ENCODE measurements around the gene CADPS2.

Gene CADPS2

DNA sequence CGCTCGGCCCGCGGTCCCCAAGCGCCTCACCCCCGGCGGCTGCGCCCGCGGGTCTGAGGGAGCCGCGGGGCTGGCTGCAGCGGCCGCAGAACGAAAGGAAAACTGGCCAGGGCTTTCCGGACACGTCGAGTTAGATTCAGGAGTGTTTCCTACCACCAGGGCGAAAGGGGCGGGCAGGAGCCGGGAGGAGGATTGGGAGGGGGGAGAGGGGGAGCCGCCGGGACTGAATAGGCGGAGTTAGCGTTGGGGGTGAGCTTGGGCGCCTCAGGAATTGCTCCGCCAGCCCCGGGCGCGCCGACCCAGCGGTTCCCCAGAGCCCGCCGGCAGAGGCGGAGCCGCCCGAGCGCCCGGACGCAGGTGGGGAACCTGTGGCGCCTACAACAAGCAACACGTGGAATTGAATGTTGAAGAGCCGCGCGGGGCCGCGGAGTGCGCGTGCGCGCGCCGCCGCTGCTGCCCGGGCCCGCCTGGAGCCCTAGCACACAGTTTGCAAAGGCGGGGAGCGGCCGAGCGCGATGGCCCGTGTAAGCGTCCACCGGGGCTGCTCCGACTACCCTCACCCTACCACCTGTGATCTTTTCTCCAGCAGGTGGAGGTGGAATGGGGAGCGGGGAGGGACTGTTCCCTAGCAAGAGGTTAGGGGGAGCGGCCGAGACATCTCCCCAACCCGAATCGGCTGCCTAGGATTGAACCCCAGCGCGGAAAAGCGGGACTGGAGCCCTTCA lies at the start of gene CADPS2:
TSS of gene CADPS2 (minus strand) at position 104 of the 725 bp plus-strand sequence. CDS start 123 bp downstream, outside the sequence.
- Histone ChIP-seq H3K9me3 (ENCODE audit: insufficient read depth, low read length) (no peaks in the 10 kb centered on the region), H3K79me2 (ENCODE audit: insufficient read depth, low read length) (no peaks in the 10 kb centered on the region), H3K4me2 (ENCODE audit: low read depth, low read length, poor library complexity, severe bottlenecking) (no peak within 1 kb of the TSS), H3K27ac (ENCODE audit: low read depth, low read length) (no peak within 1 kb of the TSS), H3K4me3 (ENCODE audit: insufficient read depth, low read length, poor library complexity, severe bottlenecking) (no peak within 1 kb of the TSS), H3K27me3 (ENCODE audit: low read length) (no peaks in the 10 kb centered on the region), H3K9ac (ENCODE audit: low read length) (no peak within 1 kb of the TSS), H4K20me1 (ENCODE audit: low read depth, low read length) (no peaks in the 10 kb centered on the region), H3K9me2 (replicated peaks; ENCODE audit: insufficient read depth, low read length) (no peaks in the 10 kb centered on the region), H3K36me3 (ENCODE audit: low read length) (no peaks in the 10 kb centered on the region), H3F3A (ENCODE audit: insufficient read depth) (no peaks in the 10 kb centered on the region), H2AFZ (ENCODE audit: low read depth, low read length, severe bottlenecking) (no peak within 1 kb of the TSS)
- no peak for TF ChIP-seq EZH2phosphoT487 (conservative IDR thresholded peaks at IDR 0.05; ENCODE audit: low read length)
- no peak for TF ChIP-seq CTCF (IDR thresholded peaks at IDR 0.05; ENCODE audit: insufficient read depth, low read length, poor library complexity, severe bottlenecking)

GRCh38 chr7:122935620-122936019 lies 49.4 kb upstream of the CADPS2 start:
- Histone ChIP-seq H3K9ac (ENCODE audit: low read length) (no peak overlapping the region), H3K4me2 (ENCODE audit: low read depth, low read length, poor library complexity, severe bottlenecking) (no peak overlapping the region), H2AFZ (ENCODE audit: low read depth, low read length, severe bottlenecking) (no peak overlapping the region), H3K9me2 (replicated peaks; ENCODE audit: insufficient read depth, low read length) (no peaks in the 10 kb centered on the region), H3K9me3 (ENCODE audit: insufficient read depth, low read length) (no peaks in the 10 kb centered on the region), H3K79me2 (ENCODE audit: insufficient read depth, low read length) (no peaks in the 10 kb centered on the region), H3K4me3 (ENCODE audit: insufficient read depth, low read length, poor library complexity, severe bottlenecking) (no peak overlapping the region), H3F3A (ENCODE audit: insufficient read depth) (no peaks in the 10 kb centered on the region), H3K36me3 (ENCODE audit: low read length) (no peaks in the 10 kb centered on the region), H4K20me1 (ENCODE audit: low read depth, low read length) (no peaks in the 10 kb centered on the region), H3K27me3 (ENCODE audit: low read length) (no peaks in the 10 kb centered on the region), H3K27ac (ENCODE audit: low read depth, low read length) (no peak overlapping the region)
- TF ChIP-seq CTCF (IDR thresholded peaks at IDR 0.05; ENCODE audit: insufficient read depth, low read length, poor library complexity, severe bottlenecking) (no peak), EZH2phosphoT487 (conservative IDR thresholded peaks at IDR 0.05; ENCODE audit: low read length) (no peak)

- Histone ChIP-seq H3K4me3 (ENCODE audit: insufficient read depth, low read length, poor library complexity, severe bottlenecking) (no peak overlapping the region), H3K27me3 (ENCODE audit: low read length) (no peaks in the 10 kb centered on the region), H2AFZ (ENCODE audit: low read depth, low read length, severe bottlenecking) (no peak overlapping the region), H3K36me3 (ENCODE audit: low read length) (no peaks in the 10 kb centered on the region), H3K9me3 (ENCODE audit: insufficient read depth, low read length) (no peaks in the 10 kb centered on the region; the same call in 1 of the 2 replicates), H3F3A (ENCODE audit: insufficient read depth) (no peaks in the 10 kb centered on the region), H3K9ac (ENCODE audit: low read length) (no peak overlapping the region), H3K4me2 (ENCODE audit: low read depth, low read length, poor library complexity, severe bottlenecking) (no peak overlapping the region), H4K20me1 (ENCODE audit: low read depth, low read length) (no peaks in the 10 kb centered on the region), H3K79me2 (ENCODE audit: insufficient read depth, low read length) (no peaks in the 10 kb centered on the region), H3K27ac (ENCODE audit: low read depth, low read length) (no peak overlapping the region), H3K9me2 (replicated peaks; ENCODE audit: insufficient read depth, low read length) (no peaks in the 10 kb centered on the region)
- TF ChIP-seq CTCF (IDR thresholded peaks at IDR 0.05; ENCODE audit: insufficient read depth, low read length, poor library complexity, severe bottlenecking) (no peak), EZH2phosphoT487 (conservative IDR thresholded peaks at IDR 0.05; ENCODE audit: low read length) (no peak)
These were observed 33.5 kb upstream of the CADPS2 start for GRCh38 chr7:122919643-122920181.
